Endothelial cell of umbilical vein (primary cell): ENCODE results near the gene CGA. TPM values are rescaled to one million over a fixed set of nuclear protein-coding genes. Genes with fewer than 3 reads are reported as not detected.

Experiments
- BruUV-seq: library from RNA; stranded (reverse); fragments of 400-500 nt; replicated peaks from 2 replicates; lab custom pipeline; 2021; lab: Mats Ljungman, UMichigan
- CTCF ChIA-PET: fragments of 300-600, 350-600 bp; sonication (Branson Sonifier 250); formaldehyde crosslinking; loops from one replicate; lab custom pipeline; 2021; ENCODE audit warnings: antibody characterized with exemption, inconsistent platforms; lab: Charles Lee
- POLR2A ChIA-PET: fragments of 300-600, 350-600 bp; sonication (Branson Sonifier 250); formaldehyde crosslinking; loops from one replicate; lab custom pipeline; 2021; ENCODE audit warnings: antibody characterized with exemption, inconsistent platforms; lab: Charles Lee
- DNase-seq: peaks from one replicate; pipeline ENCODE4 v3.0.0-alpha.2; 2011; ENCODE audit warnings: low read depth, low spot score
- FAIRE-seq: peaks from 2 replicates; lab custom pipeline; 2011; peaks lifted over from hg19 to GRCh38; lab: Jason Lieb, UNC
- H2AFZ ChIP-seq: 2 replicates; pipeline ENCODE4 v1.6.0; 2012; ENCODE audit warnings: low read depth, low read length, control low read depth, inconsistent platforms
- H3K27ac ChIP-seq: 2 replicates; pipeline ENCODE4 v1.5.1; 2011; ENCODE audit warnings: low read depth, mild to moderate bottlenecking, control low read depth, low read length, moderate library complexity; ENCODE audit not compliant: insufficient read depth
- H3K27me3 ChIP-seq, 2 experiments: 2 replicates each; pipeline versions ENCODE4 v1.6.0 to v1.6.1; 2011; ENCODE audit warnings: low read length in 2 of 2, mixed read lengths in 1 of 2; ENCODE audit not compliant: control insufficient read depth in 2 of 2, insufficient read depth in 2 of 2
- H3K36me3 ChIP-seq, 2 experiments: 2 replicates in 1 of 2; 3 replicates in 1 of 2; pipeline ENCODE4 v1.5.1; 2011; ENCODE audit warnings: low read length in 2 of 2, mild to moderate bottlenecking in 1 of 2, moderate library complexity in 1 of 2; ENCODE audit not compliant: control insufficient read depth in 2 of 2, insufficient read depth in 2 of 2; ENCODE audit errors: extremely low read depth in 1 of 2
- H3K4me1 ChIP-seq: 3 replicates; pipeline ENCODE4 v1.5.1; 2011; ENCODE audit warnings: mild to moderate bottlenecking, low read length; ENCODE audit not compliant: control insufficient read depth, insufficient read depth; ENCODE audit errors: extremely low read depth
- H3K4me2 ChIP-seq: 2 replicates; pipeline ENCODE4 v1.6.1; 2011; ENCODE audit warnings: low read length, control low read depth, mixed read lengths; ENCODE audit not compliant: insufficient read depth
- H3K4me3 ChIP-seq, 3 experiments: fragments of 200-600 bp in 1 of 3; sonication (generic), shearing (Covaris generic) in 1 of 3; replicated peaks in 1 of 3; 2 replicates each; pipeline ENCODE4 v1.5.1; 2011 to 2016; ENCODE audit warnings: control low read depth in 3 of 3, low read length in 3 of 3, mild to moderate bottlenecking in 2 of 3, inconsistent platforms in 1 of 3, low read depth in 1 of 3, moderate library complexity in 1 of 3; ENCODE audit not compliant: insufficient read depth in 1 of 3
- H3K79me2 ChIP-seq: 2 replicates; pipeline ENCODE4 v1.6.0; 2012; ENCODE audit warnings: low read length, inconsistent platforms; ENCODE audit not compliant: control insufficient read depth, insufficient read depth
- H3K9ac ChIP-seq: replicated peaks from 2 replicates; pipeline ENCODE3; 2011; ENCODE audit warnings: low read length, control low read depth; ENCODE audit not compliant: insufficient read depth; ENCODE audit errors: extremely low read depth
- H3K9me1 ChIP-seq: replicated peaks from 3 replicates; pipeline ENCODE4 v1.6.0; 2011; ENCODE audit warnings: mild to moderate bottlenecking, low read length; ENCODE audit not compliant: control insufficient read depth, insufficient read depth; ENCODE audit errors: extremely low read depth
- H3K9me3 ChIP-seq: replicated peaks from 2 replicates; pipeline ENCODE4 v1.5.1; 2012; ENCODE audit warnings: low read length, inconsistent platforms; ENCODE audit not compliant: control insufficient read depth, insufficient read depth
- H4K20me1 ChIP-seq: replicated peaks from 2 replicates; pipeline ENCODE3; 2011; ENCODE audit warnings: mild to moderate bottlenecking, low read length; ENCODE audit not compliant: control insufficient read depth, insufficient read depth; ENCODE audit errors: extremely low read depth
- EZH2 ChIP-seq: IDR thresholded peaks from 2 replicates; pipeline ENCODE4 v1.6.1; 2012; ENCODE audit warnings: borderline replicate concordance, low read depth, mild to moderate bottlenecking, moderate library complexity, low read length, inconsistent platforms; ENCODE audit not compliant: severe bottlenecking
- FOS ChIP-seq: IDR thresholded peaks from 2 replicates; pipeline ENCODE4 v1.6.1; 2011; ENCODE audit warnings: mild to moderate bottlenecking, low read length, moderate library complexity, borderline replicate concordance; ENCODE audit not compliant: insufficient read depth
- GATA2 ChIP-seq: IDR thresholded peaks from 2 replicates; pipeline ENCODE4 v1.7.0; 2011; ENCODE audit warnings: low read depth, mild to moderate bottlenecking, moderate library complexity, mixed read lengths, low read length; ENCODE audit not compliant: insufficient read length, insufficient read depth
- MYC ChIP-seq: IDR thresholded peaks from one replicate; pipeline ENCODE4 v1.6.1; 2011; ENCODE audit warnings: mild to moderate bottlenecking, low read depth, low read length
- POLR2A ChIP-seq: IDR thresholded peaks from 2 replicates; pipeline ENCODE4 v1.6.1; 2012; ENCODE audit warnings: low read depth, mild to moderate bottlenecking, control low read depth, low read length
- dilution Hi-C: fragments of 300-500 bp; cut with MboI; formaldehyde crosslinking; loops from one replicate; pipeline ENCODE4 v1.15.0; 2019; ENCODE audit warnings: low sequenced_read_pairs; ENCODE audit not compliant: extremely low pct_ligation_motif_present
- intact Hi-C: fragments of 100-400 bp; cut with micrococcal nuclease; formaldehyde crosslinking; loops from one replicate; pipeline ENCODE4 v1.10.0; 2022
- polyA plus RNA-seq, 4 experiments: library from polyadenylated mRNA; depleted of rRNA in 3 of 4; stranded (reverse) in 3 of 4; unstranded in 1 of 4; fragments of >200 nt; gene quantifications; 2 replicates each; pipeline versions ENCODE4 v1.2.1 to v1.2.3, GENCODE V29; 2011 to 2012; ENCODE audit warnings: missing spikeins in 1 of 4
- total RNA-seq: library from RNA; stranded (reverse); gene quantifications from 2 replicates; pipeline ENCODE4 v1.2.3, GENCODE V29; 2021
- TF ChIP-seq, protein P1 (sequence below): IDR thresholded peaks from 2 replicates; pipeline ENCODE4 v1.6.1; 2011; ENCODE audit not compliant: insufficient read depth, insufficient read length
- TF ChIP-seq, protein P2 (sequence below), 2 donors: IDR thresholded peaks; 1 replicate in 1 of 2; 2 replicates in 1 of 2; pipeline ENCODE4 v1.5.1; 2011; ENCODE audit warnings: low read length in 2 of 2, mild to moderate bottlenecking in 2 of 2, moderate library complexity in 2 of 2, control low read depth in 1 of 2, inconsistent platforms in 1 of 2, low read depth in 1 of 2; ENCODE audit not compliant: insufficient read depth in 1 of 2; ENCODE audit errors: extremely low read depth in 1 of 2

The CGA gene
- total and polyA plus RNA-seq, 2 donors (not counting 3 experiments of a cell fraction or from before 2014, with no cell fraction given) = 0.10 TPM; not detected in 1

DNA sequence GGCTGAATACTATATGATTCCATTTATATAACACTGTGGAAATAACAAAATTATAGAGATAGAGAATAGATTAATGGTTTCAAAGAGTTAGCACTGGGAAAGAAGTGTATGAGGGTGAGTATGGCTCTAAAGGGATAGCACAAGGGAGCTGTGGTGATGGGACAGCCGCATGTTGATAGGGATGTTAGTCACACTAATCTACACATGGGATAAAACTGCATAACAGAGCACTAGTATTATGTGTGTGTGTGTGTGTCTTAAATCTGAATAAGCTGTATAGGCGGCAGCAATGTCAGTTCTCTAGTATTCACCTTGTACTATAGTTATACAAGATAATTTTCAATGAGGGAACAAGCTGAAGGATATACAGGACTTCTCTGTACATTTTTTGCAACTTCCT lies 5.8 kb downstream of the CGA start:
- H3K4me1 ChIP-seq = peaks cover 10% of the 10 kb centered on the region
- no peaks in the 10 kb centered on the region for H4K20me1 ChIP-seq
- no peaks in the 10 kb centered on the region for H3K27me3 ChIP-seq
- no peaks in the 10 kb centered on the region for H3K36me3 ChIP-seq
- H3K79me2 ChIP-seq = no peaks in the 10 kb centered on the region
- POLR2A ChIA-PET = no interaction called here
- no peak overlapping the region for H3K27ac ChIP-seq
- H3K9me3 ChIP-seq = no peaks in the 10 kb centered on the region
- intact Hi-C loops (no loop called here), dilution Hi-C loops (no loop called here)
- no peak overlapping the region for H2AFZ ChIP-seq
- H3K9ac ChIP-seq = no peak overlapping the region
- no peak overlapping the region for H3K4me2 ChIP-seq
- no peaks in the 10 kb centered on the region for H3K9me1 ChIP-seq
- no TSS peak for BruUV-seq
- H3K4me3 ChIP-seq = no peak overlapping the region
- CTCF ChIA-PET = interaction anchor here (2.7 kb wide), 1 partner anchor 10 kb away, joined by 17 read pairs; no protein-coding TSS in a partner anchor
- TF ChIP-seq, protein P1, sequence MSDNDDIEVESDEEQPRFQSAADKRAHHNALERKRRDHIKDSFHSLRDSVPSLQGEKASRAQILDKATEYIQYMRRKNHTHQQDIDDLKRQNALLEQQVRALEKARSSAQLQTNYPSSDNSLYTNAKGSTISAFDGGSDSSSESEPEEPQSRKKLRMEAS = no peak
- TF ChIP-seq GATA2 = no peak
- no peak for TF ChIP-seq POLR2A
- no peak for TF ChIP-seq MYC
- no peak for TF ChIP-seq EZH2
- no peak for TF ChIP-seq FOS
- TF ChIP-seq, protein P2, sequence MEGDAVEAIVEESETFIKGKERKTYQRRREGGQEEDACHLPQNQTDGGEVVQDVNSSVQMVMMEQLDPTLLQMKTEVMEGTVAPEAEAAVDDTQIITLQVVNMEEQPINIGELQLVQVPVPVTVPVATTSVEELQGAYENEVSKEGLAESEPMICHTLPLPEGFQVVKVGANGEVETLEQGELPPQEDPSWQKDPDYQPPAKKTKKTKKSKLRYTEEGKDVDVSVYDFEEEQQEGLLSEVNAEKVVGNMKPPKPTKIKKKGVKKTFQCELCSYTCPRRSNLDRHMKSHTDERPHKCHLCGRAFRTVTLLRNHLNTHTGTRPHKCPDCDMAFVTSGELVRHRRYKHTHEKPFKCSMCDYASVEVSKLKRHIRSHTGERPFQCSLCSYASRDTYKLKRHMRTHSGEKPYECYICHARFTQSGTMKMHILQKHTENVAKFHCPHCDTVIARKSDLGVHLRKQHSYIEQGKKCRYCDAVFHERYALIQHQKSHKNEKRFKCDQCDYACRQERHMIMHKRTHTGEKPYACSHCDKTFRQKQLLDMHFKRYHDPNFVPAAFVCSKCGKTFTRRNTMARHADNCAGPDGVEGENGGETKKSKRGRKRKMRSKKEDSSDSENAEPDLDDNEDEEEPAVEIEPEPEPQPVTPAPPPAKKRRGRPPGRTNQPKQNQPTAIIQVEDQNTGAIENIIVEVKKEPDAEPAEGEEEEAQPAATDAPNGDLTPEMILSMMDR (IDR thresholded peaks at IDR 0.05; ENCODE audit: extremely low read depth in 1 of 2, insufficient read depth in 1 of 2, low read depth in 1 of 2, low read length in 2 of 2) = no peak
- FAIRE-seq (no peak), DNase-seq (no peak)
